ENCODE results near the gene NPY.

Gene NPY

DNA sequence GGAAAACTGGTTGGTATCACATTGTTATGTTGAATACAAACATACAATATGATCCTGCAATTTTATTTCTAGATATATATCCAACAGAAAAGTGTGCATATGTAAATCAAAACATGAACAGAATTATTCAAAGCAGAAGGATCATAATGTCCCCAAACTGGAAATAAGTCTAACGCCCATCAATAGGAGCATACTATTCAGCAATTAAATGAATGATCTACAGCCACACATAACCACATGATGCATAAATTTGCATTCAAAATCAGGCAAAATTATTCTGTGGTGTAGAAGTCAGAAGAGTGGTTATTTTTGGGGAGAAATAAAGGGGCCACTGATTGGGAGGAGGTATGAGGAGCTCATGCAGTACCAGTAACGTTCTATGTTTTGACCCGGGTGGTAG, 28.6 kb downstream of the NPY start:
- H3K4me1 ChIP-seq (ENCODE audit: control insufficient read depth, insufficient read depth, low read length): 0 out of 2 replicates have a peak, but pooled peaks cover 3% of the 10 kb centered on the region
- no peak overlapping the region for H3K27ac ChIP-seq (ENCODE audit: low read length)
- no peaks in the 10 kb centered on the region for H3K9me3 ChIP-seq (ENCODE audit: control insufficient read depth, insufficient read depth, low read length)
- DNase-seq (ENCODE audit: low read depth, low spot score): no peak
- no peaks in the 10 kb centered on the region for H3K27me3 ChIP-seq (ENCODE audit: control insufficient read depth, insufficient read depth, low read length)
- WGBS (ENCODE audit: insufficient coverage, insufficient read length): no CpG with 5 or more reads among the region's 3 CpGs
- no peaks in the 10 kb centered on the region for H3K36me3 ChIP-seq (ENCODE audit: control insufficient read depth, insufficient read depth, low read length)
- no peak overlapping the region for H3K4me3 ChIP-seq (ENCODE audit: low read length)

DNA sequence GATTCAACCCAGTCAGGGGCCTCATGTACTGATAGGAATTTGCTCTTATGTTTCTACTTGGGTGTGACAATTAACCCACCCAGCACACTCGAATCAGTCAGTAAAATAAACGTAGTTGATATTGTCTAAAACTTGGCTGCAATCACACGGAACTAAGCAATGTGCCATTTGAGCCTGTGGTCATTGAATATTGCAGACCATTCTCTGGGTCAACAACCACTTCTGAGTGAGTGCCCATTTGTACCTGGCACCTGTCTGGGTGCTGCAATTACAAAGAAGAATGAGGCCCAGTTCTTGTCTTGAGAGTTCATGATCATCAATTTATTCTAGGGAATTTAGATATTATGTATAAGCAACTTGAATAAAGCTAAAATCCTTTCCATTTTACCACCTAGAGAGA, 29.8 kb downstream of the NPY start:
- Histone ChIP-seq H3K27ac (ENCODE audit: low read length) (no peak overlapping the region), H3K4me1 (ENCODE audit: control insufficient read depth, insufficient read depth, low read length) (0 out of 2 replicates have a peak, but pooled peaks cover 3% of the 10 kb centered on the region), H3K4me3 (ENCODE audit: low read length) (no peak overlapping the region), H3K27me3 (ENCODE audit: control insufficient read depth, insufficient read depth, low read length) (no peaks in the 10 kb centered on the region), H3K9me3 (ENCODE audit: control insufficient read depth, insufficient read depth, low read length) (no peaks in the 10 kb centered on the region), H3K36me3 (ENCODE audit: control insufficient read depth, insufficient read depth, low read length) (no peaks in the 10 kb centered on the region)
- no CpG with 5 or more reads among the region's 3 CpGs for WGBS (ENCODE audit: insufficient coverage, insufficient read length)
- no peak for DNase-seq (ENCODE audit: low read depth, low spot score)

DNA sequence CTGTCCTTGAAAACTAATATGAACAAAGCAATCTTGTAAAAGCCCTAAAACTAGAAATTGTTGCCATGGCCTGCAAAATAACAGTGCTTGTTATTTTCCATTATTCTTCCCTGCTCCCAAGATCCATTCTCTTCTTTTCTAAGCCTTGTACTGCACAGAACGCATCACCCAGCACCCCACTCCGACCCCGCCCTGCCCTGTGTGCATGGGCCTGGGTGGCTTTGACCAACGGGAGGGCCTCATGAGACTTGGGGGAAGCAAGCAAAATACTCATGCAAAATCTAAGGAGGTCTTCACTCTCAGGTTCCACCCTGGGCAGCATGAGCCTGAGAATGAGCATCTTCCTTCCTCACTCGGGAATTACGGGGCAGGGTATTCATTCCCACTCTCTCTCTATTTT, 32.4 kb downstream of the NPY start:
- WGBS (ENCODE audit: insufficient coverage, insufficient read length): no CpG with 5 or more reads among the region's 6 CpGs
- no peaks in the 10 kb centered on the region for H3K36me3 ChIP-seq (ENCODE audit: control insufficient read depth, insufficient read depth, low read length)
- H3K4me3 ChIP-seq (ENCODE audit: low read length): no peak overlapping the region
- no peaks in the 10 kb centered on the region for H3K27me3 ChIP-seq (ENCODE audit: control insufficient read depth, insufficient read depth, low read length)
- no peak overlapping the region for H3K27ac ChIP-seq (ENCODE audit: low read length)
- H3K9me3 ChIP-seq (ENCODE audit: control insufficient read depth, insufficient read depth, low read length): no peaks in the 10 kb centered on the region
- 0 out of 2 replicates have a peak, but pooled peaks cover 3% of the 10 kb centered on the region for H3K4me1 ChIP-seq (ENCODE audit: control insufficient read depth, insufficient read depth, low read length)
- DNase-seq (ENCODE audit: low read depth, low spot score): no peak

DNA sequence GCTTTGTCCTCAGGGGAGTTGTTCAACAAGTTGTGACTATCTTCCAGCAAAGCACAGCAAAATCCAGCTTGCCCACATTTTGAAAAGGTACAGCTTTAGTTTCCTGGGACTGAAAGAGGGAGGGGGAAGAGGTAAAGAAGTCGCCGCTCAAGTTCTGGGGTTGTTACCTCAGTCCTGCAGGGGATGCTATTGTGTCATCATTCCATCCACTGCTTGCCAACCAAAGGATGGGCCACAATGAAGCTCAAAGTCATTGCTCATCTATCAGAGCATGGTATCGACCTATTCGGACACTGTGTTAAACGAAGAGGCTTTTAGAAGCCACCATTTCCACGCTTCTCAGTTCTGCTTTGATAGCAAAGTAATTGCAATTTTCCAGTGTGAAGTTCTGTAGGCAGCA, 34.3 kb downstream of the NPY start:
- Histone ChIP-seq H3K36me3 (ENCODE audit: control insufficient read depth, insufficient read depth, low read length) (no peaks in the 10 kb centered on the region), H3K4me3 (ENCODE audit: low read length) (no peak overlapping the region), H3K9me3 (ENCODE audit: control insufficient read depth, insufficient read depth, low read length) (no peaks in the 10 kb centered on the region), H3K4me1 (ENCODE audit: control insufficient read depth, insufficient read depth, low read length) (0 out of 2 replicates have a peak, but pooled peaks cover 3% of the 10 kb centered on the region), H3K27ac (ENCODE audit: low read length) (no peak overlapping the region), H3K27me3 (ENCODE audit: control insufficient read depth, insufficient read depth, low read length) (no peaks in the 10 kb centered on the region)
- WGBS (ENCODE audit: insufficient coverage, insufficient read length): no CpG with 5 or more reads among the region's 6 CpGs
- DNase-seq (ENCODE audit: low read depth, low spot score): peak; percentile 58

DNA sequence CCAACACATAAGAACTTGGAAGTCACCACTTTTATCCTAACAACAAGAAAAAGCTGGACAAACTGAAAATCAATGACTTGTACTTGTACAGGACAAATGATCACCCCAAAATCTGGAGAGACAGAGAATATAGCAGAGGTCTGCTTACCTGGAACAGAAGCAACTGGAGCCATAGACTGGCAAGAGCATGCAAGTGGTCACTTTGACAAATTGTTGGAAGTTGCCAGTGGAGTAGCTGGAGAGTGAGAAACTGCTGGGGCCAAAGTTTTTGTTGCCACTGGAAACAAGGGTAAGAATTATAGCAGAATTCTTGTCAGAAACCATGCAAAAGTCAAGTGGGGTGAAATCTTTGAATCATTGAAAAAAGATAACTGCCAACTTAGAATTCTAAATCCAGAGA, 35.2 kb downstream of the NPY start:
- Histone ChIP-seq H3K4me3 (ENCODE audit: low read length) (no peak overlapping the region), H3K27ac (ENCODE audit: low read length) (no peak overlapping the region), H3K4me1 (ENCODE audit: control insufficient read depth, insufficient read depth, low read length) (0 out of 2 replicates have a peak, but pooled peaks cover 3% of the 10 kb centered on the region), H3K9me3 (ENCODE audit: control insufficient read depth, insufficient read depth, low read length) (no peaks in the 10 kb centered on the region), H3K36me3 (ENCODE audit: control insufficient read depth, insufficient read depth, low read length) (no peaks in the 10 kb centered on the region), H3K27me3 (ENCODE audit: control insufficient read depth, insufficient read depth, low read length) (no peaks in the 10 kb centered on the region)
- no peak for DNase-seq (ENCODE audit: low read depth, low spot score)

DNA sequence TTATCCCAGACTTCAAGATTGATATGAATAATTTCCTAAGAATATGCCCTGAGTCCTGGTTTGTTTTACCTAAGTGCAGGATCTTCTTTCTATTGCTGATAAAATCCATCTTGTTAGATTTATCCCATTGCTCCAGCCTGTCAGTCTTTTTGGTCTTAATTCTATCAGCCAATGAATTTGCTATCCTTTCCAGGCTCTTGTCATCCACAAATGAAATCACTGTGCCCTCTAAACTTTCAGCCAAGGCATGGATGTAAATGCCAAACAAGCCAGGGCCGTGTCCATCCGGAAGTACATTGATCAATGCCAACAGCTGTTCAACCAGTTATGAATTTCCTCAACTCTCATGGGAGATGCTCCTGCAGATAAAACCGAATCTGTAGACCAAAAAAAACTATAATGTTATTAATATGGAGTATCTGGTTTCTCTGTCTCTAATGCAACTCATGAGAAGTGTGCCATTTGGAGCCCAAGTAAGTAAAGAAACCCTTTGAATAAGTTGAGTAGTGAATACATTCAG, 40.0 kb downstream of the NPY start:
- H3K4me3 ChIP-seq (ENCODE audit: low read length): no peak overlapping the region
- no peaks in the 10 kb centered on the region for H3K9me3 ChIP-seq (ENCODE audit: control insufficient read depth, insufficient read depth, low read length)
- H3K36me3 ChIP-seq (ENCODE audit: control insufficient read depth, insufficient read depth, low read length): no peaks in the 10 kb centered on the region
- H3K4me1 ChIP-seq (ENCODE audit: control insufficient read depth, insufficient read depth, low read length): no peaks in the 10 kb centered on the region
- no peak overlapping the region for H3K27ac ChIP-seq (ENCODE audit: low read length)
- no peaks in the 10 kb centered on the region for H3K27me3 ChIP-seq (ENCODE audit: control insufficient read depth, insufficient read depth, low read length)
- DNase-seq (ENCODE audit: low read depth, low spot score): no peak
- WGBS (ENCODE audit: insufficient coverage, insufficient read length): no CpG with 5 or more reads among the region's 3 CpGs

DNA sequence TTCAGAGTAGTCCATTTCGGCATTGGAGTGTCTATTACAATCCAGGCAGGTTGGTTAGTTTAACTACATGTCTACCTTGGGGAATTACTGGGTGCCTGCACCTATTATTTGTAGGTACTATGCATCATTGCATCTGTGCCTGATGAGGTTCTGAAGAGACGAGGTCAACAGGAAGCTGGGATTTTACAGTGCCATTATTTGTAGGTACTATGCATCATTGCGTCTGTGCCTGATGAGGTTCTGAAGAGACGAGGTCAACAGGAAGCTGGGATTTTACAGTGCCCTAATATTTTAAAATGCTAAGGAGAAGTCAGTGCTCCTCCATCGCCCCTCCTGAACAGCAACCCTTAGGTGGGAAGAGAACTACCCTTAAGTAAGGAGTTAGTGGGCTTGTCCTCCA, 41.7 kb downstream of the NPY start:
- no peak overlapping the region for H3K4me3 ChIP-seq (ENCODE audit: low read length)
- no peaks in the 10 kb centered on the region for H3K9me3 ChIP-seq (ENCODE audit: control insufficient read depth, insufficient read depth, low read length)
- WGBS (ENCODE audit: insufficient coverage, insufficient read length): no CpG with 5 or more reads among the region's 5 CpGs
- H3K27me3 ChIP-seq (ENCODE audit: control insufficient read depth, insufficient read depth, low read length): no peaks in the 10 kb centered on the region
- no peak for DNase-seq (ENCODE audit: low read depth, low spot score)
- no peak overlapping the region for H3K27ac ChIP-seq (ENCODE audit: low read length)
- no peaks in the 10 kb centered on the region for H3K4me1 ChIP-seq (ENCODE audit: control insufficient read depth, insufficient read depth, low read length)
- H3K36me3 ChIP-seq (ENCODE audit: control insufficient read depth, insufficient read depth, low read length): no peaks in the 10 kb centered on the region

DNA sequence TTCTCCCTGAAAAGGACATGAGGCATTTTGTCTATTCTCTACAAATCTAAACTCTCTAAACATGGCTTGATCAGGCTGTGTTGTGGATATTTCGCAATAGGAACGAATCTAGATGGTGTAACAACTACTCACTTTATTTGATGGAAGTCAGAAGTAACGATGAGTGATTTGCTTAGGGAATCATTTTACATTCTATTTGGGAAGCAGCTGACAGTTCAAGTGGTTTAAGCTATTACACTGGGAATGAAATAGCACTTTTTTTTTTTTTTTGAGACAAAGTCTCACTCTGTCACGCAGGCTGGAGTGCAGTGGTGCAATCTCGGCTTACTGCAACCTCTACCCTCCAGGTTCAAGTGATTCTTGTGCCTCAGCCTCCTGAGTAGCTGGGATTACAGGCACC, 44.1 kb downstream of the NPY start:
- Histone ChIP-seq H3K27ac (ENCODE audit: low read length) (no peak overlapping the region), H3K4me1 (ENCODE audit: control insufficient read depth, insufficient read depth, low read length) (no peaks in the 10 kb centered on the region), H3K36me3 (ENCODE audit: control insufficient read depth, insufficient read depth, low read length) (no peaks in the 10 kb centered on the region), H3K9me3 (ENCODE audit: control insufficient read depth, insufficient read depth, low read length) (no peaks in the 10 kb centered on the region), H3K4me3 (ENCODE audit: low read length) (no peak overlapping the region), H3K27me3 (ENCODE audit: control insufficient read depth, insufficient read depth, low read length) (no peaks in the 10 kb centered on the region)
- DNase-seq (ENCODE audit: low read depth, low spot score): no peak
- WGBS (ENCODE audit: insufficient coverage, insufficient read length): no CpG with 5 or more reads among the region's 5 CpGs

DNA sequence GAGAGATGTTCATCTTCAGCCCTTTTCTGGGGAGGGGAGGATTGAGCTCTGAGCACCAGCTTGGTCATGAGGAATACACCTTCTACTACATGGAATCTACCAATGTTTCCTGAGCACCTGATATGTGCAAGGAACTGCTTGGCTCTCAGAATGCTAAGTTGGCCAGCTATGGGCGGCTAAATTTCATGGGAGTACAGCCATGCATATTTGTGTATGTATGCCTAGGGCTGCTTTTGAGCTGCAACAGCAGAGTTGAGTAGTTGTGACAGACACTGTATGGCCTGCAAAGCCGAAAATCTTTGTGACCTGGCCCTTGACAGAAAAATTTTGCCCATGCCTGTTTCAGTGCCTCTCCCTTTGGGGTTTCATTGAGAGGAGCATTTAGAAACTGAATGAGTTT, 44.9 kb downstream of the NPY start:
- no CpG with 5 or more reads among the region's 2 CpGs for WGBS (ENCODE audit: insufficient coverage, insufficient read length)
- no peaks in the 10 kb centered on the region for H3K27me3 ChIP-seq (ENCODE audit: control insufficient read depth, insufficient read depth, low read length)
- no peak overlapping the region for H3K4me3 ChIP-seq (ENCODE audit: low read length)
- H3K9me3 ChIP-seq (ENCODE audit: control insufficient read depth, insufficient read depth, low read length): no peaks in the 10 kb centered on the region
- H3K4me1 ChIP-seq (ENCODE audit: control insufficient read depth, insufficient read depth, low read length): no peaks in the 10 kb centered on the region
- no peaks in the 10 kb centered on the region for H3K36me3 ChIP-seq (ENCODE audit: control insufficient read depth, insufficient read depth, low read length)
- no peak for DNase-seq (ENCODE audit: low read depth, low spot score)
- no peak overlapping the region for H3K27ac ChIP-seq (ENCODE audit: low read length)

DNA sequence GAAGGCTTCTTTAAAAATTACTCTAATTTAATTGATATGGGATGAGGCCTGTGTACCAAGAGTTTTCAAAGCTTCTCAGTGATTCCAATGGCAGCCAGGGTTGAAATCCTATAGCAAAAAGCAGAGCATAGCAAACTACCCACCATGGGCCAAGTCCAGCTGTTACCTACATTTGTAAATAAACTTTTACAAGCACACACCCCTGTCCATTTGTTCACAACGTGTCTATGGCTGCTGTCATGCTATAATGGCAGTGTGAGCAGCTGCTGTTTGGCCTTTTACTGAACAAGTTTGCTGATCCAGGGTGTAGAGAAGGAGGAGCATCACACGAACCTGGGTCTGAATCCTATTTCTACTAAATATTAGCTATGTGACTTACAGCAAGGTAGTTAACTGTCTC, 50.0 kb downstream of the NPY start:
- H3K9me3 ChIP-seq (ENCODE audit: control insufficient read depth, insufficient read depth, low read length): no peaks in the 10 kb centered on the region
- H3K27ac ChIP-seq (ENCODE audit: low read length): no peak overlapping the region
- peaks cover 11% of the 10 kb centered on the region; the same call in 1 of the 2 replicates for H3K27me3 ChIP-seq (ENCODE audit: control insufficient read depth, insufficient read depth, low read length)
- H3K4me3 ChIP-seq (ENCODE audit: low read length): no peak overlapping the region
- no CpG with 5 or more reads among the region's 2 CpGs for WGBS (ENCODE audit: insufficient coverage, insufficient read length)
- DNase-seq (ENCODE audit: low read depth, low spot score): no peak
- H3K4me1 ChIP-seq (ENCODE audit: control insufficient read depth, insufficient read depth, low read length): peaks cover 6% of the 10 kb centered on the region
- H3K36me3 ChIP-seq (ENCODE audit: control insufficient read depth, insufficient read depth, low read length): no peaks in the 10 kb centered on the region

DNA sequence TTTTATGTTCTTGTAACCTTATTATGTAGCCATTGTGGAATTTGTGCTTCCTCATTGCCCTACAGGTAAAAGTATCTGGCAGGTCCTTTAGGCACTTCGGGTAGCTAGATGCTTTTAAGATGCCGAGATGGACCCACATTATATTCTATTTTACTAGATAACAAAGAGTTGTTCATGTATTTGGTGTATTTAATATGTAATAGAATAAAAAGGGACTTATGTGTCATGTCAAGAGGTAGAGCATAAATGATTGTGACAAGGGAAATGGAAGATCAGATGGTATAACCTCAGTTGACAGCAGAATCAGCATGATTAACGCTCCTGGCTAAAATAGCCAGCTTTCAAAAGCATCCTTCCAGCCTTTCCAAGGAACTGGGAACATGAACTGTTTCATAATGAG, 50.6 kb downstream of the NPY start:
- peaks cover 6% of the 10 kb centered on the region for H3K4me1 ChIP-seq (ENCODE audit: control insufficient read depth, insufficient read depth, low read length)
- H3K27ac ChIP-seq (ENCODE audit: low read length): no peak overlapping the region
- H3K9me3 ChIP-seq (ENCODE audit: control insufficient read depth, insufficient read depth, low read length): no peaks in the 10 kb centered on the region
- no peaks in the 10 kb centered on the region for H3K36me3 ChIP-seq (ENCODE audit: control insufficient read depth, insufficient read depth, low read length)
- no peak for DNase-seq (ENCODE audit: low read depth, low spot score)
- WGBS (ENCODE audit: insufficient coverage, insufficient read length): no CpG with 5 or more reads among the region's 3 CpGs
- H3K27me3 ChIP-seq (ENCODE audit: control insufficient read depth, insufficient read depth, low read length): peaks cover 11% of the 10 kb centered on the region; the same call in 1 of the 2 replicates
- H3K4me3 ChIP-seq (ENCODE audit: low read length): no peak overlapping the region

Measured in iPS DF 6.9 (cell line).